Adrenal gland (tissue), 5 donors: Measurements from ENCODE around the gene NAMPT.

Source experiments
- CTCF ChIP-seq, 6 experiments: fragments of 450-650 bp in 4 of 6; fragments of 200-600 bp in 2 of 6; sonication (generic) in 1 of 6; IDR thresholded peaks; 1 replicate in 5 of 6; 2 replicates in 1 of 6; pipeline versions ENCODE4 v1.5.1 to v1.8.0; 2016 to 2021; ENCODE audit warnings: antibody characterized with exemption in 6 of 6, mild to moderate bottlenecking in 2 of 6, moderate library complexity in 1 of 6
- POLR2A ChIP-seq, 2 donors: fragments of 450-650 bp; IDR thresholded peaks; one replicate each; pipeline ENCODE4 v1.6.1; 2017; ENCODE audit warnings: antibody characterized with exemption in 2 of 2, mild to moderate bottlenecking in 2 of 2, moderate library complexity in 1 of 2
- donor health status: DM: no; HTN: no; CAD: no.

GRCh38 chr7:106273009-106273668 lies 11.6 kb downstream of the NAMPT start:
- no peak for TF ChIP-seq CTCF (IDR thresholded peaks at IDR 0.05)
- no peak for TF ChIP-seq POLR2A (IDR thresholded peaks at IDR 0.05)
